ENCODE data around the gene CLIP4.

Gene CLIP4

GRCh38 chr2:29193681-29194080 lies 78.5 kb downstream of the CLIP4 start:
- no peak for DNase-seq

- no peak for DNase-seq
Measured at GRCh38 chr2:29195796-29196195, 80.6 kb downstream of the CLIP4 start.

- peak; percentile 80 for DNase-seq
Measured at GRCh38 chr2:29196792-29197788, 81.9 kb downstream of the CLIP4 start.

- DNase-seq: no peak
Measured at GRCh38 chr2:29201979-29202378, 86.8 kb downstream of the CLIP4 start.

- DNase-seq: no peak
Measured at GRCh38 chr2:29202819-29203495, 87.7 kb downstream of the CLIP4 start.

- DNase-seq: no peak
Measured at GRCh38 chr2:29206941-29207340, 91.7 kb downstream of the CLIP4 start.

GRCh38 chr2:29207352-29208148 lies 92.3 kb downstream of the CLIP4 start:
- DNase-seq: no peak

- no peak for DNase-seq
Measured at GRCh38 chr2:29209551-29209950, 94.3 kb downstream of the CLIP4 start.

GRCh38 chr2:29212009-29212408 lies 96.8 kb downstream of the CLIP4 start:
- DNase-seq: no peak

GRCh38 chr2:29213888-29214291 lies 98.7 kb downstream of the CLIP4 start:
- DNase-seq: no peak

GRCh38 chr2:29215073-29215472 lies 99.9 kb downstream of the CLIP4 start:
- no peak for DNase-seq

- no peak for DNase-seq
Measured at GRCh38 chr2:29215739-29216608, 100.8 kb downstream of the CLIP4 start.

GRCh38 chr2:29216609-29216909 lies 101.3 kb downstream of the CLIP4 start:
- no peak for DNase-seq

GRCh38 chr2:29218071-29218470 lies 102.9 kb downstream of the CLIP4 start:
- DNase-seq: no peak

- no peak for DNase-seq
Measured at GRCh38 chr2:29218550-29219125, 103.4 kb downstream of the CLIP4 start.

GRCh38 chr2:29219374-29219773 lies 104.2 kb downstream of the CLIP4 start:
- DNase-seq: no peak

GRCh38 chr2:29220506-29221270 lies 105.5 kb downstream of the CLIP4 start:
- no peak for DNase-seq

GRCh38 chr2:29222381-29223179 lies 107.4 kb downstream of the CLIP4 start:
- no peak for DNase-seq

GRCh38 chr2:29223257-29223656 lies 108.0 kb downstream of the CLIP4 start:
- no peak for DNase-seq

All from activated naive CD4-positive, alpha-beta T cell treated with anti-CD3 and anti-CD28 coated beads, Interleukin-2, amount 50 U/mL, for 16 hours (primary cell).